HUDEP-2 (cell line): Measurements from ENCODE around the gene ROBO1.

Experiments used
- DNase-seq, 76 experiments: peaks; one replicate each; lab custom pipeline; 2025; ENCODE audit not compliant: unreplicated experiment in 76 of 76; lab: John Stamatoyannopoulos, UW

The ROBO1 gene

GRCh38 chr3:79672075-79672474 is 95.7 kb downstream of the ROBO1 start:
- no peak for DNase-seq

- DNase-seq: no peak
Measured at GRCh38 chr3:79670178-79670577, 97.6 kb downstream of the ROBO1 start.

DNA sequence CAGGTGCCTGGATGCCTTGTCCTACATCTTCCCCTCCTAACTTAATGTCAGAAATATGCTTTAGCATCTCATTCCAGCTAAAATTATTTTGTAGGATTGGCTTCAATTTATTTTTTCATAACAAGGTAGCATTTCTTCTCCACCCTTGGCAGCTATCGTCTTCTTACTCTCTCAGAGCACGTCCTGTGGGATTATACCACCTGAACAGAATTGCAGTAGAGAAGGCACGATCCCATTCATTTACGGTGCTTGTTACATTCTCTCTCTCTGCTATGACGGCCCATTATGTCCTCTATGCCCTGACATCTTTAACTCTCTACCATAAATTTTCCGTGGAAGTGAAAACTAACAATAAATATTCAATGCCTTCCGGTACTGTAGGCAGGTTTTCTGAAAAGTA is 103.3 kb downstream of the ROBO1 start:
- DNase-seq: no peak

DNA sequence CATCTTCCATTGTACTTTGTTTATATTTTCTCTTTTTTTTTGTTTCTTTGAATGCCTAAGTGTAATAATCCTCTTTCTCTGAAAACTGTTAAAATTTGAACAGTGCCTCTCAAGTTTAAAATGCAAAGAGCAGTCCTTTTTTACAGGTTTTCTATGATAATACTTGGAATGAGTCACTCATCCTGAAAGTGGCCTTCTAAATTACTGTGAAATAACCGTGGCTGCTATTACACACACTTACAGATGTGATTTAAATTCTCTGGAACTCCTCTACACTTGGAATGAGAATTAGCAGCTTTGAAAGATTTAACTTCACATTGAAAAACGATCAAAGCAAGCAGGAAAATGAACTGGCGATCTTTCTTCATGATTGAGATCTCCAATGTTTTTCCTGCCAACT is 105.9 kb downstream of the ROBO1 start:
- no peak for DNase-seq

GRCh38 chr3:79657076-79657475 is 110.7 kb downstream of the ROBO1 start:
- DNase-seq: no peak

DNA sequence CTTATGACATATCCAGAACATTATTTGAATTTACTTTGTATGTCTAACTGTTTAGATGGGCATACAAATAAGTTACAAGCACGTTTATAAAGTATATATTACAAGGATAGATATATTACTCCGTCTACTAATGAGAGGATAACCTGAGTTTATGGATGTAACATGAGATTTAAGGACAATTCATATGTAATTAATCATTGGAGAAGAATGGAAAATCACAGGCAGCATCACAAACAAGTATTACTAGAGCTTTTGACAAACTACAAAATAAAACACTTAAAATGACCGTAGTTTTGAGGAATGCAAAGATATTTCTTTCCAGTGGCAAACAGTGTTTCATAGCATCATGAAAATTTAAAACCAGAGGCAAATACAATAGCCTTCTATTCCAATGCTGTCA is 113.8 kb downstream of the ROBO1 start:
- DNase-seq: no peak

- no peak for DNase-seq
Measured at GRCh38 chr3:79653266-79653830, 114.5 kb downstream of the ROBO1 start.

GRCh38 chr3:79651536-79652065 is 116.2 kb downstream of the ROBO1 start:
- no peak for DNase-seq

GRCh38 chr3:79639855-79640254 is 127.9 kb downstream of the ROBO1 start:
- DNase-seq: no peak

DNA sequence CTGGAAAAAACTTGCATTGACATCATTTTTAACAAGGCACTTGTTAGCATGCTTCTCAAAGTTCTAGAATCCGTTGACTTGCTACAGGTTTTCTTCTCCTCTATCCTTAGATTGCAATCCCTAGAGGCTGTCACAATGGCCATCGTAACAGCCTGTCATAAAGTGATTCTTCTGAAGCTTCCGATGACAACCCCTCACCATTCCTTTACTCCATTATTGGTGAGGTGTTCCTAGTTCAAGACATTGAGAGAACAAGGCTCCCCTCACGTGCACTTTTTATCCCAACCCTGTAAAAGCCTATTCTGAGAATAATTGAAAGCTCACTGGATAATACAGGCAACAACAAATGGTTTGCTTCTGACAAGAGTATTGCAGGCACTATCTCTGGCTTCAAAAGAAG is 131.4 kb downstream of the ROBO1 start:
- no peak for DNase-seq

DNA sequence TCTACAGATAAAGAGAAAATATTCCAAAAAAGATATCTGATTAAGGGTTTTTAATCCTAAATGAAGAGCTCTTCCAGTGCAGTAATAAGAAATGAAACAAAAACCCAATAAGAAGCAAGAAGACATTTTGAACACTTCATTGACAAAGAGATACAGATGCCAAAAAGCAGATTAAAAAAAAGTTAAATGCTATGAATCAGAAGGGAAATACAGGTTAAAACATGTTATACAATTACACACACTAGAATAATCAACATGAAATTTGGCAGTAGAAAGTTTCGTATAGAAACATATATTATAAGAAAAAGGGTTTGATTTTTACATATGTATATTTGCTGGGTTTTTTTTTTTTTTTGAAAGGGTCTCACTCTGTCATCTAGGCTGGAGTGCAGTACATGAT is 135.0 kb downstream of the ROBO1 start:
- DNase-seq: no peak

DNA sequence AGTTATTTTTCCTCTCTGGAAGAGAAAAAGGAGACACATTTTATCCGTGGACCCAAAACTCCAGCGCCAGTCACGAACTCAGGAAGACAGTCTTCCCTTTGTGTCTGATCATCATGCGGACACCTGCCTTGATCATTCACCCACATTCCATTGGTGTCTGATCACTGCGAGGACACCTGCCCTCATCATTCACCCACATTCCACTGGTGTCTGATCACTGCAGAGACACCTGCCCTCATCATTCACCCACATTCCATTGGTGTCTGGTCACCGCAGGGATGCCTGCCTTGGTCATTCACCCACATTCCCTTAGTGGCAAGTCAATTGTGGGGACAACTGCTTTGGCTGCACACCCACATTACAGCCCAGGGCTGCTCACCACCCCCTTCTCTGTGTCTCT is 148.9 kb downstream of the ROBO1 start:
- no peak for DNase-seq

DNA sequence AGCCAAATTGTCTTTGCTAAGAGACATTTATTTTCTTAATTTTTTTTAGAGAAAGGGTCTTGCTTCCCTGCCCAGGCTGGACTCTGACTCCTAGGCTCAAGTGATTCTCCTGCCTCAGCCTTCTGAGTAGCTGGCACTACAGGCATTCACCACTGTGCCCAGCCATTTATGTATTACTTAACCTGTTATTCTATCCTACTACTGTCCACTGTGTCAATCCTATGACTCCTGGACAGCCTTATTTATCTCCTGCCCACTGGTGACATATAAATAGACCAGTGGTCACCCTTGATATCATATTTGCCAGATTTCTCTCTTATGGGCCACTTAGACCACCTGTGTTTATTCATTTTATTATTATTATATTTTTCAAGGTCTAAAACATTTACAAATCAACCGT is 161.4 kb downstream of the ROBO1 start:
- DNase-seq: no peak

- no peak for DNase-seq
Measured at GRCh38 chr3:79604681-79605080, 163.1 kb downstream of the ROBO1 start.

- DNase-seq: no peak
Measured at GRCh38 chr3:79602385-79602784, 165.4 kb downstream of the ROBO1 start.

DNA sequence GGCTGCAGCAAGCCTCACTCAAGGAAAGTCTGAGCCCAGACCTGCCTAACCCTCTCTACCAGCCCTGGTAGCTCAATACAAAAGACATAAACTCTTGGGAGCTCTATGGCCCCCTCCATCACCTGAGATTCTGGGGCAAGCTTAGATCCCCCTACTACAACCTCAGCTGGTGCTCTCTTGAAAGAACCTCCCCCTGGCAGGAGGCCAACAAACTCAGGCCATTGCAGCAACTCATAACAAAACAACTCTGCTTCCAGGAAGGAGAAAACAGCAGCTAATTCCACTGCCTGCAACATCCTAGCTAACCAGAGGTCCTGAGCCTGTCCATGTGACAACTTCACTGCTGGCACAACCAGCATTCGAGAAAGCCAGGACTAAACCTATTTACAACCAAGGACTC is 169.2 kb downstream of the ROBO1 start:
- no peak for DNase-seq

DNA sequence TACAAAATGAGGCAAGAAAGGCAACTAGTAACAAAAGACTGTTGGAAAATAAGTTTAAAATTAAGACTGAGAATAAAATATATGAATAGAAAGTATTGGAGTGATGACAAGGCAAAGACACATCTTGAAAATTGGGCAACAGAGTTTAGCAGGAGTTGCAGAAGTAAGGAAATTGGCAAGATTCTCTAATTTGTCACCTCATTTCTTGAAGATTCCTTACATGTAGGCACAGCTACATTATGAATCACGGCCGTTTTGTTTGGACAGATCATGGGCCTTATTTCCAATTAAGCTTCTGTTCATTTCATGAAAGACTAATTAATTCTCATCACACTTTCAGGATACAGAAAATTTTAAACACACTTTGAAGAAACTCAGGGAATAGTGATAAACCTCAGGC is 170.1 kb downstream of the ROBO1 start:
- DNase-seq: no peak

- no peak for DNase-seq
Measured at GRCh38 chr3:79587150-79587549, 180.6 kb downstream of the ROBO1 start.

DNA sequence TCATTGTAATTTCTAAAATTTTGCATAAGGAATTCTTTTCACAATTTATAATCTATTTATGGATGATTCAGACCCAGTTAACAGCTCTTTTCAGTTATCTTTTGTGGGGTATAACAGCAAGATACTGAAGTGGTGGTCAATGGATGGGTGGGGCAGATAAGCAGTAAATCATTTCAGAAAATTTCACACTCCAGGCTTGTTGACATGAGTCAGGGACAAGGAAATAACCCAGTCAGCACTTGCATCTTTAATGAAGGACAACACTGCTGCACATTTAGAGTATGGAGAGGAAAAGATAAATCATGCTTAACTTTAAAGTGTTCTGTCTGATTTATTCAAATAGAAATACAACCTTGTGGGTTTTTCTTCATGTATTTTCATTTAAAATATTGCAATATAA is 181.6 kb downstream of the ROBO1 start:
- no peak for DNase-seq

- DNase-seq: no peak
Measured at GRCh38 chr3:79572930-79573329, 194.9 kb downstream of the ROBO1 start.

DNA sequence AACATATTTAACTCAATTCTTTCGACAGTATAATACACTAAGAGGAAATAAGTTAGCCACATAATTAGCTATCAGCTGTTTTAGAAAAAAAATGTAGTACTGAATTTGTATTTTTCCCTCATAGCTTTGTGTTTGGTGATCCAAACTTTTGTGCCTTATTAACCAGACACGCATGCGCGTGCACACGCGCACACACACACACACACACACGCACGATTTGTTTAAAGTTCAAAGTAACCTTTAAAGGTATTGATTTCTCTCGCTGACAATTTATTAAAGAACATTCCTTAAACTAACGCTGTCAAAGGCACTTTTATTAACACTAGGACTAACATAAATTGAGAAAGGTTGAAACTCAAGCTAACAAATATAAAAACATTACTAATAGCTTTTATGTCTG is 198.9 kb downstream of the ROBO1 start:
- DNase-seq: no peak

DNA sequence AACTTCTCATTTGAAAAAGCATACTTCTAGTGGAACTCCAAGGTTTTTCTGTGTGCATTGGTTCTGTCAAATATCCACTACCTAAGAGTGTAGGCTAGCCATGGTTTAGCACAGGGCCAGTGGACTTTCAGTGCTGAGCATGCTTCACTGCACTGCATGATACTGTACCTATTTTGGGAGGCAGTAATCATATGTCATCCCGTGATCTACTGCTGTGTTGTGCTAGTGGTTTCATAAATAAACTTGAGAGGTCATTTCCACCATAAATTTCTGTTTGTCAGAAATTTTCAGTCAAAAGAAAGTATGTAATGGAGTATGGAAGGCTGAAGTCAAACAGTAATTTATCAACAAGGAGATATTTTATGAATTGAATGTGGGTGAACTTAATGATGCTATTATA is 203.6 kb downstream of the ROBO1 start:
- no peak for DNase-seq

DNA sequence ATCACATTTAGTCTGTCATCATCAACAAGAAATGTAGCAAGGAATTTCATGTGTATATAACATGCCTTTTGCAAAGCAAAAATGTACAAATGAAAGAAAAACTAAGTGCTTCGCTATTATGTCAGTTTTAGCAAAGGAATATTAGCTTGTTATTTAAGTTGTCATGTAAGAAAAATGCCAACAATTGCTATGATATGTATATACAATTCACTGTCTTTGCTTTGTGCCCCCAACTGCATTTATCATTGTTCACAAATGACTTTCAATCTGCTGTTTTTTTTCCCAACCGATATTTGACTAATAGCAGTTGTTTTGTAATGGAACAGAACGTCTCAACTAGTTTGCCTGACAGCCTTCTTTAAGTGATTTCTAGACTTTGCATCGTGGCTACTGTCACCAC is 207.1 kb downstream of the ROBO1 start:
- DNase-seq: no peak
